DND-41 (cell line): ENCODE data around the gene B4GAT1.
A peak's percentile ranks its signal among the peaks of the same experiment; 100 is the strongest.

Experiments
- CTCF ChIP-seq: IDR thresholded peaks from 2 replicates; pipeline ENCODE4 v1.5.1; 2012; ENCODE audit warnings: borderline replicate concordance, low read length, moderate library complexity, mild to moderate bottlenecking; ENCODE audit not compliant: poor library complexity, severe bottlenecking; ENCODE audit errors: extremely low read depth
- EZH2 ChIP-seq: IDR thresholded peaks from 3 replicates; pipeline ENCODE4 v1.6.1; 2012; ENCODE audit warnings: borderline replicate concordance, low read depth, mild to moderate bottlenecking, moderate library complexity, low read length, inconsistent platforms; ENCODE audit not compliant: severe bottlenecking

- peak; percentile 86 for TF ChIP-seq CTCF
- no peak for TF ChIP-seq EZH2
These were observed 35.9 kb downstream of the B4GAT1 start for GRCh38 chr11:66311470-66311964.
